ENCODE results near the gene POFUT1.
"Not testable (repeated sequence)": the region's sequence is repeated elsewhere in the genome, so short reads cannot be mapped to it uniquely, and the experiment has no call there.

The POFUT1 gene

GRCh38 chr20:32236048-32236533, 28.4 kb downstream of the POFUT1 start:
- DNase-seq (ENCODE audit: low spot score): no peak

GRCh38 chr20:32236819-32237218, 29.1 kb downstream of the POFUT1 start:
- DNase-seq (ENCODE audit: low spot score): no peak

- DNase-seq (ENCODE audit: low spot score): no peak
These were observed 29.7 kb downstream of the POFUT1 start for GRCh38 chr20:32237419-32237818.

- DNase-seq (ENCODE audit: low spot score): no peak
These were observed 31.1 kb downstream of the POFUT1 start for GRCh38 chr20:32238483-32239425.

- no peak for DNase-seq (ENCODE audit: low spot score)
These were observed 32.5 kb downstream of the POFUT1 start for GRCh38 chr20:32240205-32240604.

GRCh38 chr20:32241807-32242206, 34.1 kb downstream of the POFUT1 start:
- no peak for DNase-seq (ENCODE audit: low spot score)

- no peak for DNase-seq (ENCODE audit: low spot score)
These were observed 36.6 kb downstream of the POFUT1 start for GRCh38 chr20:32244150-32244823.

- DNase-seq (ENCODE audit: low spot score): no peak
These were observed 37.3 kb downstream of the POFUT1 start for GRCh38 chr20:32244959-32245358.

- not testable (repeated sequence) for DNase-seq (ENCODE audit: low spot score)
These were observed 38.5 kb downstream of the POFUT1 start for GRCh38 chr20:32246208-32246607.

GRCh38 chr20:32248043-32248442, 40.4 kb downstream of the POFUT1 start:
- no peak for DNase-seq (ENCODE audit: low spot score)

- peak; percentile 57 for DNase-seq (ENCODE audit: low spot score)
These were observed 41.5 kb downstream of the POFUT1 start for GRCh38 chr20:32249030-32249738.

- no peak for DNase-seq (ENCODE audit: low spot score)
These were observed 43.8 kb downstream of the POFUT1 start for GRCh38 chr20:32251470-32251869.

- DNase-seq (ENCODE audit: low spot score): no peak
These were observed 44.5 kb downstream of the POFUT1 start for GRCh38 chr20:32252189-32252588.

GRCh38 chr20:32260973-32261372, 53.3 kb downstream of the POFUT1 start:
- not testable (repeated sequence) for DNase-seq (ENCODE audit: low spot score)

- DNase-seq (ENCODE audit: low spot score): no peak
These were observed 54.0 kb downstream of the POFUT1 start for GRCh38 chr20:32261644-32262043.

GRCh38 chr20:32263398-32263954, 55.8 kb downstream of the POFUT1 start:
- no peak for DNase-seq (ENCODE audit: low spot score)

- no peak for DNase-seq (ENCODE audit: low spot score)
These were observed 63.9 kb downstream of the POFUT1 start for GRCh38 chr20:32271620-32272019.

GRCh38 chr20:32274359-32274758, 66.7 kb downstream of the POFUT1 start:
- no peak for DNase-seq (ENCODE audit: low spot score)

- not testable (repeated sequence) for DNase-seq (ENCODE audit: low spot score)
These were observed 67.5 kb downstream of the POFUT1 start for GRCh38 chr20:32275163-32275562.

- peak; percentile 87 for DNase-seq (ENCODE audit: low spot score)
These were observed 69.9 kb downstream of the POFUT1 start, which contains the start of gene KIF3B for GRCh38 chr20:32277361-32278198. KIF3B (plus strand) TSS chr20:32277651; CDS start chr20:32309778, 32,127 bp downstream.

GRCh38 chr20:32278199-32278643, 70.5 kb downstream of the POFUT1 start:
- DNase-seq (ENCODE audit: low spot score): no peak

Data from CD4-positive, alpha-beta T cell treated with Interleukin-6 at 100 ng/mL for 8 hours (primary cell).